Bladder microvascular endothelial cell (primary cell): ENCODE measurements around the gene QTRT2. TPM values are rescaled to one million over a fixed set of nuclear protein-coding genes. Genes with fewer than 3 reads are reported as not detected.

Experiments
- total RNA-seq: library from RNA; depleted of rRNA; stranded (reverse); fragments of >200 nt; gene quantifications from 2 replicates; pipeline ENCODE4 v1.2.3, GENCODE V29; 2014

QTRT2 gene
- total RNA-seq, result 29.8 and 65.4 TPM in 2 replicates

GRCh38 chr3:114056130-114057010 lies at the start of gene QTRT2, which contains the start of gene CCDC191:
Gene QTRT2, plus strand, starts transcription at chr3:114056737. Its CDS starts 8,521 bp downstream, at chr3:114065258.
Gene CCDC191, minus strand, starts transcription at chr3:114056526. Its CDS starts 60 bp downstream, at chr3:114056466.

Other genes starting within 250 kb of the QTRT2 start
- 35.0 and 43.2 TPM in 2 replicates for gene GRAMD1C, start 217.9 kb upstream of the QTRT2 start, total RNA-seq
- gene ZDHHC23, start 108.7 kb upstream of the QTRT2 start, total RNA-seq, result 2.6 and 16.9 TPM in 2 replicates
- 1.3 and 2.6 TPM in 2 replicates for gene CCDC191, start 211 bp upstream of the QTRT2 start, total RNA-seq
- gene DRD3, start 122.3 kb downstream of the QTRT2 start, total RNA-seq, result not detected in 2 replicates
- not detected in 2 replicates for gene ZNF80, start 180.8 kb downstream of the QTRT2 start, total RNA-seq
- gene TIGIT, start 237.3 kb downstream of the QTRT2 start, total RNA-seq, result not detected in 2 replicates